Stimulated activated CD8-positive, alpha-beta memory T cell treated with anti-CD3 and anti-CD28 coated beads, Interleukin-15, amount 100 ng/mL, for 48 hours (primary cell): ENCODE data around the gene PHACTR4.
"Not testable (repeated sequence)": the region's sequence is repeated elsewhere in the genome, so short reads cannot be mapped to it uniquely, and the experiment has no call there.

Source experiments
- DNase-seq, 2 donors: peaks; one replicate each; pipeline ENCODE4 v3.0.0-alpha.2; 2020; ENCODE audit warnings: low read depth in 2 of 2

PHACTR4 gene

GRCh38 chr1:28428990-28429520, 59.5 kb downstream of the PHACTR4 start:
- DNase-seq, result no peak

- no peak for DNase-seq
Observed at GRCh38 chr1:28436211-28436769, 66.8 kb downstream of the PHACTR4 start.

GRCh38 chr1:28437264-28437923, 67.9 kb downstream of the PHACTR4 start:
- DNase-seq, result no peak

- no peak for DNase-seq
Observed at GRCh38 chr1:28437924-28438699, 68.6 kb downstream of the PHACTR4 start.

- no peak for DNase-seq
Observed at GRCh38 chr1:28439320-28439719, 69.8 kb downstream of the PHACTR4 start.

GRCh38 chr1:28441674-28442073, 72.1 kb downstream of the PHACTR4 start:
- DNase-seq, result no peak

- no peak for DNase-seq
Observed at GRCh38 chr1:28443550-28443949, 74.0 kb downstream of the PHACTR4 start.

- no peak for DNase-seq
Observed at GRCh38 chr1:28447679-28448078, 78.1 kb downstream of the PHACTR4 start.

- DNase-seq, result not testable (repeated sequence)
Observed at GRCh38 chr1:28448094-28448611, 78.6 kb downstream of the PHACTR4 start.

GRCh38 chr1:28449904-28450303, 80.4 kb downstream of the PHACTR4 start:
- peak in 1 of 2 donors; percentile 11 for DNase-seq

GRCh38 chr1:28450561-28450960, 81.0 kb downstream of the PHACTR4 start:
- no peak for DNase-seq

GRCh38 chr1:28451011-28451410, 81.5 kb downstream of the PHACTR4 start:
- DNase-seq, result no peak

GRCh38 chr1:28456078-28456477, 86.5 kb downstream of the PHACTR4 start:
- no peak for DNase-seq

GRCh38 chr1:28457678-28458077, 88.1 kb downstream of the PHACTR4 start:
- DNase-seq, result no peak

GRCh38 chr1:28458237-28459228, 89.0 kb downstream of the PHACTR4 start:
- DNase-seq, result no peak

- no peak for DNase-seq
Observed at GRCh38 chr1:28466226-28466778, 96.8 kb downstream of the PHACTR4 start.

GRCh38 chr1:28470146-28470545, 100.6 kb downstream of the PHACTR4 start:
- no peak for DNase-seq

GRCh38 chr1:28479497-28479896, 110.0 kb downstream of the PHACTR4 start:
- not testable (repeated sequence) for DNase-seq

- no peak for DNase-seq
Observed at GRCh38 chr1:28480308-28480707, 110.8 kb downstream of the PHACTR4 start.

- DNase-seq, result no peak
Observed at GRCh38 chr1:28482138-28482537, 112.6 kb downstream of the PHACTR4 start.

- DNase-seq, result no peak
Observed at GRCh38 chr1:28482702-28483101, 113.2 kb downstream of the PHACTR4 start.
